Measurements from ENCODE around the gene CDCA4. TPM values are rescaled to one million over a fixed set of nuclear protein-coding genes. Genes with fewer than 3 reads are reported as not detected.
A peak's percentile ranks its signal among the peaks of the same experiment; 100 is the strongest.
"Not testable (repeated sequence)": the region's sequence is repeated elsewhere in the genome, so short reads cannot be mapped to it uniquely, and the experiment has no call there.

Gene CDCA4
- total and polyA plus RNA-seq, 2 donors (not counting 1 experiment from before 2014, with no cell fraction given), result 6.3 to 11.7 TPM

GRCh38 chr14:105027718-105028117, 6.8 kb upstream of the CDCA4 start:
- H3K79me2 ChIP-seq (ENCODE audit: control insufficient read depth, insufficient read depth, low read length); H3K27me3 Mint-ChIP-seq; POLR2A ChIA-PET; H2AFZ ChIP-seq (ENCODE audit: insufficient read depth, low read depth, low read length, poor library complexity, severe bottlenecking); H4K20me1 ChIP-seq (ENCODE audit: control insufficient read depth, insufficient read depth, low read length, poor library complexity, severe bottlenecking); H3K4me2 ChIP-seq (replicated peaks; ENCODE audit: low read depth, low read length, poor library complexity, severe bottlenecking); H3K9ac ChIP-seq (ENCODE audit: low read length); H3K4me3 ChIP-seq (ENCODE audit: control extremely low read depth in 1 of 5, extremely low read depth in 1 of 5, insufficient read depth in 1 of 5, low read depth in 2 of 5, low read length in 4 of 5); H3K27ac ChIP-seq (ENCODE audit: low read length in 2 of 2); H3K36me3 ChIP-seq (replicated peaks in 1 of 2; ENCODE audit: control extremely low read depth in 1 of 2, control insufficient read depth in 1 of 2, extremely low read depth in 1 of 2, insufficient read depth in 2 of 2, low read length in 1 of 2); H3K27ac Mint-ChIP-seq; ATAC-seq (ENCODE audit: low read depth); H3K9me3 ChIP-seq (ENCODE audit: control extremely low read depth in 1 of 3, control insufficient read depth in 2 of 3, insufficient read depth in 1 of 3, low read length in 2 of 3); H3K27me3 ChIP-seq (replicated peaks in 1 of 4; ENCODE audit: control extremely low read depth in 1 of 4, control insufficient read depth in 3 of 4, insufficient read depth in 4 of 4, low read length in 3 of 4); DNase-seq; H3K4me3 Mint-ChIP-seq; intact Hi-C loops (cut with micrococcal nuclease); H3K9me3 Mint-ChIP-seq (ENCODE audit: insufficient read depth): not testable (repeated sequence)
- CTCF ChIA-PET, result interaction anchor here (4.6 kb wide), 1 partner anchor 18 kb away, joined by 20 read pairs; no protein-coding TSS in a partner anchor
- peaks cover 27% of the 10 kb centered on the region for H3K4me1 Mint-ChIP-seq
- 100% methylated on average over 1 of the region's 4 CpGs for WGBS (ENCODE audit: insufficient coverage)
- H3K4me1 ChIP-seq (ENCODE audit: control insufficient read depth in 2 of 2, insufficient read depth in 2 of 2, low read length in 2 of 2), result peaks cover 1 to 13% of the 10 kb centered on the region in 2 donors

DNA sequence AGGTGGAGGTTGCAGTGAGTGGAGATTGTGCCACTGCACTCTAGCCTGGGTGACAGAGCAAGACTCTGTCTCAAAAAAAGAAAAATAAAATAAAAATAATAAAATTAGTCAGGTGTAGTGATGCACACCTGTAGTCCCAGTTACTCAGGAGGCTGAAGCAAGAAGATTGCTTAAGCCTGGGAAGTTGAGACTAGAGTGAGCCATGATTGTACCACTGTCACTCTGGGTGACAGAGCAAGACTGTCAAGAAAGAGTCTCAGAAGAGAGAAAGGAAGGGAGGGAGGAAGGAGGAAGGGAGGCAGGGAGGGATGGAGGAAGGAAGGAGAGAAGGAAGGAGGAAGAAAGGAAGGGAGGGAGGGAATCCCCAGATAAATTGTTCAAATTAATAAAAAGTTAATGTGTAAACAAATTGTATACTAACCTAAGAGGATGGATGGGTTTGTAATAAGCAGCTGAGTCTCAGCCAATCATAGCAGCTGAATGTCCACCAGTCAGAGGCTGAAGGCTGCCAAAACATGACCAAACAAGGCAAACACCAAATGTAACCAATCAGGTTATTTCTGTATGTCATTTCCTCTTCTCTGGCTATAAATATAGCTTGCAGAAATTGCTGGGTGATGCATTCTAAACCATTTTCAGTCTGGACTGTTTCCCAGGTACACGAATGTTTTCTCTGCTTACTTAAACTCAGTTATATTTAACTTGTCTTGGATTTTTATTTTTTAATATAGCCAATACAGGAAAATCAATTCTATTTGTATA, 6.1 kb upstream of the CDCA4 start:
- no peak overlapping the region for H3K4me3 Mint-ChIP-seq
- ChIA-PET POLR2A (no interaction called here), CTCF (interaction anchor here (4.6 kb wide), 1 partner anchor 19 kb away, joined by 20 read pairs; no protein-coding TSS in a partner anchor)
- Histone ChIP-seq H3K36me3 (replicated peaks in 1 of 2; ENCODE audit: control extremely low read depth in 1 of 2, control insufficient read depth in 1 of 2, extremely low read depth in 1 of 2, insufficient read depth in 2 of 2, low read length in 1 of 2) (no peaks in the 10 kb centered on the region), H3K27ac (ENCODE audit: low read length in 2 of 2) (no peak overlapping the region), H3K27me3 (replicated peaks in 1 of 4; ENCODE audit: control extremely low read depth in 1 of 4, control insufficient read depth in 3 of 4, insufficient read depth in 4 of 4, low read length in 3 of 4) (no peaks in the 10 kb centered on the region), H3K79me2 (ENCODE audit: control insufficient read depth, insufficient read depth, low read length) (peaks cover 3% of the 10 kb centered on the region), H2AFZ (ENCODE audit: insufficient read depth, low read depth, low read length, poor library complexity, severe bottlenecking) (no peak overlapping the region), H3K9me3 (ENCODE audit: control extremely low read depth in 1 of 3, control insufficient read depth in 2 of 3, insufficient read depth in 1 of 3, low read length in 2 of 3) (no peaks in the 10 kb centered on the region), H4K20me1 (ENCODE audit: control insufficient read depth, insufficient read depth, low read length, poor library complexity, severe bottlenecking) (no peaks in the 10 kb centered on the region), H3K9ac (ENCODE audit: low read length) (no peak overlapping the region), H3K4me2 (replicated peaks; ENCODE audit: low read depth, low read length, poor library complexity, severe bottlenecking) (no peak overlapping the region), H3K4me1 (ENCODE audit: control insufficient read depth in 2 of 2, insufficient read depth in 2 of 2, low read length in 2 of 2) (peaks cover 0 to 16% of the 10 kb centered on the region in 2 donors), H3K4me3 (ENCODE audit: control extremely low read depth in 1 of 5, extremely low read depth in 1 of 5, insufficient read depth in 1 of 5, low read depth in 2 of 5, low read length in 4 of 5) (no peak overlapping the region)
- peaks cover 24% of the 10 kb centered on the region for H3K4me1 Mint-ChIP-seq
- no CpG with 5 or more reads among the region's 1 CpG for WGBS (ENCODE audit: insufficient coverage)
- H3K27ac Mint-ChIP-seq, result no peak overlapping the region
- DNase-seq, result peak; percentile 6
- TF ChIP-seq EZH2 (IDR thresholded peaks at IDR 0.05; ENCODE audit: borderline replicate concordance, insufficient read depth, low read depth, low read length, poor library complexity, severe bottlenecking) (no peak), CTCF (IDR thresholded peaks at IDR 0.05) (no peak)
- no peaks in the 10 kb centered on the region for H3K27me3 Mint-ChIP-seq
- no peak for ATAC-seq (ENCODE audit: low read depth)
- intact Hi-C loops (cut with micrococcal nuclease), result no loop called here
- no peaks in the 10 kb centered on the region for H3K9me3 Mint-ChIP-seq (ENCODE audit: insufficient read depth)
